HK-2 (cell line): ENCODE results near the gene RAB33B.
A peak's percentile ranks its signal among the peaks of the same experiment; 100 is the strongest.
"Not testable (repeated sequence)": the region's sequence is repeated elsewhere in the genome, so short reads cannot be mapped to it uniquely, and the experiment has no call there.

Experiments
- DNase-seq: peaks from one replicate; pipeline ENCODE4 v3.0.0-alpha.2; 2018; ENCODE audit not compliant: unreplicated experiment

Gene RAB33B

GRCh38 chr4:139454111-139455045 lies at the start of gene RAB33B:
Gene RAB33B (plus strand): TSS chr4:139454121. CDS start chr4:139454196, 75 bp downstream.
- DNase-seq: no peak

DNA sequence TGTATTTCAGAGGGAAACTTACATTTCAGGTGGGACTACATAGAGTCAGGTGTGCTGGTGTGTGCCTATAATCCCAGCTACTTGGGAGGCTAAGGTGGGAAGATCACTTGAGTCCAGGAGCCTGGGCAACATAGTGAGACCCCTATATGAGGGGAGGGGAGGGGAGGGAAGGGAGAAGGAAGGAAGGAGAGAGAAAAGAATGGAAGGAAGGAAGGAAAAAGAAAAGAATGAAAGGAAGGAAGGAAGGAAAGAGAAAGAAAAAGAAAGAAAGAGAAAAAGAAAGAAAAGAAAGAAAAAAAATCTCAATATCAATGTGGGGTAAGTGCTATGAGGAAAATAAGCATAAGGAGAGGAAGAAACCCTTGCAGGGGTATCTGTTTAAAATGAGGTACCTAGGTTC lies 43.6 kb upstream of the RAB33B start:
- no peak for DNase-seq

- DNase-seq: not testable (repeated sequence)
Measured at GRCh38 chr4:139414671-139415210, 39.2 kb upstream of the RAB33B start.

- DNase-seq: no peak
Measured at GRCh38 chr4:139416073-139416673, 37.7 kb upstream of the RAB33B start.

DNA sequence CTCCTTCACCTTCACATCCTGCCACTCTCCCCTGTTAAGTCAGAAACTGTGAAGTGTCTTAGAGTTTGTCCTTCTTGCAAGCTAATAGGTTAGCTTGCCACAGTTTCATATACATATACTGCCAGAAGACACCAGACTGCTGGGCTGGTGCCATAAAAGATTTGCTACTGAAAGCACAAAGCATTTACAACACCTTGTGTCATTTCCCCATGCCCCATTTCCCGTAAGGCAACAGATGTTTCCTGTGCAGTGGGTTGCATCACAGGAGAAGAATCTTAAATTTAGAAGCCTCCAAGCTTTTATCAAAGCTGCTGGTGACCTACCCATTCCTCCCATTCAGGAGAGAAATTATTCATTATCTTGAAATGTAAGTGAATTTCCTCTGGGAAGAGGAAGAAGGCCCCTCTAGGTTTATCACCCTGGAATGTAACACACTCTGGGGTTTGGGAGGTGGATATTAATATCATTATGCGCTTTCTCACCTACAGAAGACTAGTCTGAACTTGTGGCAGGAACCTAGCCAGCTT lies 34.5 kb upstream of the RAB33B start:
- no peak for DNase-seq

- no peak for DNase-seq
Measured at GRCh38 chr4:139420652-139421051, 33.3 kb upstream of the RAB33B start.

DNA sequence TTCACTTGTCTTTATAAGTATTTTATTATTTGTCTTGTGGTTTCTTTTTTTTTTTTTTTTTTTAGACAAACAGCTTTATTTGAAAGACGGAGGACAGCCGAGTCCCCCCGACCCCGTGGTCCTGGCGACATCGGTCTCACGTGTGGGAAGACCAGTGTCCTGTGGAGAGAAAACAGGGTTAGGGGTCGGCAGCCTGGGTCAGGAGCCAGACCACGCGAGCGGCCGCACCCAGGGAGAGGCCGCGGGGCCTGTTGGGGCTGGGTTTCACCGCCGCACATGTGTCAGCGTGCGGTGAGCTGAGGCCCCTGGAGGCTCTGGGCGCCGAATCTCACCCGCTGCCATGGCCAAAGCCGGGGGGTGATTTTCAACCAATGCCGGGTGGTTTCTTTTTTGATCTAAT lies 17.8 kb upstream of the RAB33B start:
- DNase-seq: no peak

DNA sequence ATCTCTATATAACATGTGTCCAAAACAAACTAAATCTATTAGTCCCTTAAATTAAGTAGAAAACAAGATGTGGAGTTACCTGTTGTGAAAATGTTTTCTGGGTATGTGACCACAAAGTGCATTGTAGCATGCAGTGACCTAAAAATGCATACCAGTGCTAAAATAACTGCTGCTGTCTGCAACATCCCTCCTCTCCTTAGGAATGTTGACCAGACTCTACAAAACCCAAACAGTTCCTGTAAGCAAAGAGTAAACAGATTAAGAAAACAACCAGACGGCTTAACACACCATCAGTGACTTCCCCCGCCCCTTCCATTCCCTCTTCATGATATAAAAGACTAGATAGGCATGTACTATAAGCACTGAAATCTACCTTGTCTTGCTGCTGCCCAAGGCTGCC lies 15.8 kb upstream of the RAB33B start:
- DNase-seq: no peak

- no peak for DNase-seq
Measured at GRCh38 chr4:139441029-139441428, 12.9 kb upstream of the RAB33B start.

- no peak for DNase-seq
Measured at GRCh38 chr4:139443661-139444060, 10.3 kb upstream of the RAB33B start.

DNA sequence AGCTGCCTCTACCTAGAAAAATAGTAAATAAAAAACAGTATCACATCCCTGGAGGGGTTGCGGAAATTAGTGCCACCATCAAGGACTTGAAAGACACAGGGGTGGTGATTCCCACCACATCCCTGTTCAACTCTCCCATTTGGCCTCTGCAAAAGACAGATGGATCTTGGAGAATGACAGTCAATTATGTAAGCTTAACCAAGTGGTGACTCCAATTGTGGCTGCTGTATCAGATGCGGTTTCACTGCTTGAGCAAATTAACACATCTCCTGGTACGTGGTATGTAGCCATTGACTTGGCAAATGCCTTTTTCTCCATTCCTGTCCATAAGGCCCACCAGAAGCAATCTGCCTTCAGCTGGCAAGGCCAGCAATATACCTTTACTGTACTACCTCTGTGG lies 9.0 kb upstream of the RAB33B start:
- not testable (repeated sequence) for DNase-seq

GRCh38 chr4:139447078-139447477 lies 6.8 kb upstream of the RAB33B start:
- not testable (repeated sequence) for DNase-seq

- no peak for DNase-seq
Measured at GRCh38 chr4:139450586-139450985, 3.3 kb upstream of the RAB33B start.

DNA sequence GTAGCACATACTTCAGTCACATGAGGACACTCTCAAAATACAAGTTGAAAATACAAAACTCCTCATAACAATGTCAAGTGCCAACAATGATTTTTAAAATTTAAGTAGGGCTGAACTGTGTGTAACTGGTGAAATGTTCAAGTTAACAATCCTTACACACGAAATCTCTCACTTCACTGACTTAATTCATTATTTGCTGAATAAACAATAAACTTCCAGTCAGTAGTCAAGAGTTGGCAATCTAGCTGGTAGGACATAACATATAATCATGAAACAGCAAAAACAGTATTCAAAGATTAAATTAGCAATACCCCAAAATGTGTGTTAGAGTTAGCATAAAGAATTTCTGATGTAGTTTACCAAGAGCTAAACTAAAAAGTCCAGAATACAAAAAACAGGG lies 1.9 kb upstream of the RAB33B start:
- no peak for DNase-seq

DNA sequence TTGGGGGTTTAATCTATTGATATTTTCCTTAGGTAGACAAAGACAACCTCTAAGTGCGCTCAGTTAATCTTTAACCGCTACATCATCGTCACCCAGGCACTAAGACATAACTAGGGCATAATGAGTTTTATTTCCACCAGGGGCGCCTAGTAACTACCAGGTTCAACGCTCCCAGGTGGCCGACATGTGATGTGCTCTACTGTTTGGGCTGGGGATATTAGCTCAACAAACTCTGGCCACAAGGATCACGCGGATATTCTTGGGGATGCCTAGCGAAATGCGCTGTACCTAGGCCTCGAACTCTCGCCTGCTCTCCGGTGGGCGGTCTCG lies 915 bp upstream of the RAB33B start:
- DNase-seq: peak; percentile 68

DNA sequence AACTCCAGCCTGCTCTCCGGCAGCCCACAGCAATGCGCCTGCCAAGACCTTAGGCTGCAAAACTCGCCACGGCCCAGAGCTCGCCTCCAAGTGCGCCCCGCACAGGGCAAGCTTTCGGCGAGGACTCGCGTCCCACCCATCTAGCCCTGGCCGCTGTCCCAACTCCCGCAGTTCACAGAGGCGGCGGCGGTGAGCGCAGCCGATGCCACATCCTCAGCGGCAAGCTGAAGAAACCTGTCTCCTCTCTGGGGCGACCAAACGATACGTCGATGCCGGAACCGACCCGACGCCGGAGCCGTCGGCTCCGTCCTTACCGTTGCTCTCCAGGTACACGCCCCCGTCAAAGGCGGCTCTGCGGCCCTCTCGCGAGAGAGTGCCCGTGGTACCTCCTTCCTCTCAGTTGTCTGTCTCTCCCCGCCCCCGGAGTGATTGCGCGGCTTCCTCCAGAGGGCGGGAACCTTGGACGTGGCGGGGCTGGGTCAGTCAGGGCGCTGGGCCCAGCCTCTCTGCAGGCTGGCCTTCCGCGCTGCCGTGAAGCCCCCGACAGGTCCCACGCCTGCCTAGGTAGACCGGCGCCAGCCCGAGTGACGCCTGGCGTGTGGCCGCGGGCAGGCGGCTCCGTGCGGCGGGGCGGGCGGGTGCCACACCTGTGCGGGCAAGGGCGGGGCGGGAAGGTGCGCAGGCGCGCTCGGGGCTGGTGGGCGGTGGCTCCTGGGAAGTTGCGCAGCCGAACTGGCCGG lies 380 bp upstream of the RAB33B start:
- DNase-seq: peak; percentile 96

GRCh38 chr4:139455126-139455538 lies 1.2 kb downstream of the RAB33B start:
- DNase-seq: no peak

DNA sequence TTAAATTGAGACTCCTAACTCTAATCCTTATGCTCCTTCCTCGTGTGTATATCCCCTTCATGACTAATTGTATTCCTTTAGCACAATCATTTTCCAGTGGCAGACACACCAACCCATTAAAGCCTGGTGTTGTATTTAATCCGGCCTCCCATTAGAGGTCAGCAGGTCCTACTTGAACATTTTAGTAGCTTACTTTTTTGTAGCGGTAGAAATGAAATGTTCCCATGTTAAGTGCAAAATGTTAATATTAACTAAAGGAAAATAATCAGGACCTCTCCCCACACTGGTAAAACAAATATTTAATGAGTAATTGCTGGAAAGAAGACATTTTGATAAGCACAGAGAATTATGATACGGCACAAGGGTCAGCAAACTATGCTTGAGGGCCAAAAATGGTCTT lies 3.4 kb downstream of the RAB33B start:
- DNase-seq: no peak

- DNase-seq: no peak
Measured at GRCh38 chr4:139458543-139458942, 4.6 kb downstream of the RAB33B start.

DNA sequence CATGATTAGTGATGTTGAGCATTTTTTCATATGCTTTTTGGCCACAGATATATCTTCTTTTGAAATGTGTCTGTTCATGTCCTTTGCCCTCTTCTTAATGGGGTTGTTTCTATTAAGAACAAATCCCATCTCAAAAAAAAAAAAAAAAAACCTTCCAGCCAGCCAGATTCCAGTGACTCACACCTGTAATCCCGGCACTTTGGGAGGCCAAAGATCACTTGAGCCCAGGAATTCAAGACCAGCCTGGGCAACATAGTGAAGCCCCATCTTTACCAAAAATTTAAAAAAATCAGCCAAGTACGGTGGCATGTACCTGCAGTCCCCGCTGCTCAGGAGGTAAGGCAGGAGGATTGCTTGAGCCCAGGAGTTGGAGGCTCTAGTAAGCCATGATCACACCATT lies 5.1 kb downstream of the RAB33B start:
- DNase-seq: no peak

DNA sequence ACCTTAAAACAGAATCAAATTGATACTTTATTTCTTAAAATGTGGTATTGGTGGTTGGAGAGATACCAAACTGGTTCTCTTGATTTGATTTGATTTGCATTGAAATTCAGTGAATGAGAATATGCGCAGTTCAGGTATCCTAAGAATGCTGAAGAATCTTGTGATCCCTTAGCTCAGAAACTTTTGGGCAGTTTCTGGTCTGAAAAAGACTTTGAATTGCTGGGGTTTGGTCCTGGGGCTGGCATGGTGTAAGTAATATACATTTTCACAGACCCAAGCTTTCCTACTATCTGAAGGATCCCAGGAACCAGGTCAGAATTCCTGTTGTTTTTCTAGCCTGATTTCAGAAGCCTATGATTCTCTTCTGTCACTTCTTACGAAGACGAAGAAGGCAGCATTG lies 6.6 kb downstream of the RAB33B start:
- DNase-seq: no peak

DNA sequence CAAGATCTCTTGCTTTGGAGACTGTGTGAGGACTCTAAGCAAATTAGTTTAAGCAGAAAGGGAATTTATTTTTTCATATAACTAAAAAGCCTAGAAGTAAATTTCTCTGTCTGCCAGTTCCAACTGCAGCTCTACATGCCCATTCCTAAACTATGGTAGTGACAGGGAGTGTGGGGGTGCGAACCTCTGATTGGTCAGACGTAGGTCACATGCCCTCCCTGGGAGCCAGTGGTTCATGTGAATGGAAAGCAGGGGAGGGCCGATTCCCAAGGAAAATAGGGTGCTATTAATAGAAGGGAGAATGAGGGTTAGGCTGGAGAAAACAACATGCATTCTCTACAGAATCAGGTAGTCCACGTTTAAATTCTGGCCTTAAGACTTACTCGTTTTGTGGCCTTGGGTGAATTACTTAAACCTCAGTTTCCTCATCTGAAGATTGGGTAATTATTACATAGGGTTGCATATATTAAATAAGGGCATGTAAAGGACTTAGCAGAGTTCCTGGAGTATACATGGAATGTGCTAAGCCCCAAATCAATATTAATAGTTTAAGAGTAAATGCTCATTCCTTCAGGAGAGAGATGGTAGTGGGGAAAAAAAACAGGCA lies 7.2 kb downstream of the RAB33B start:
- no peak for DNase-seq
